HFFc6 (cell line): ENCODE measurements around the gene ZNF106. TPM values are rescaled to one million over a fixed set of nuclear protein-coding genes. Genes with fewer than 3 reads are reported as not detected.

Experiments
- DNase-seq: peaks from one replicate; pipeline ENCODE4 v3.0.0-alpha.2; 2018
- H3K27ac Mint-ChIP-seq: 2 replicates; pipeline ENCODE4 v1.8.0; 2020; ENCODE audit warnings: mild to moderate bottlenecking, mixed read lengths
- H3K27me3 Mint-ChIP-seq: 2 replicates; pipeline ENCODE4 v1.8.0; 2021; ENCODE audit warnings: mild to moderate bottlenecking, moderate library complexity, mixed read lengths; ENCODE audit not compliant: insufficient read depth
- H3K36me3 Mint-ChIP-seq: 2 replicates; pipeline ENCODE4 v1.8.0; 2021; ENCODE audit warnings: low read depth, mixed read lengths
- H3K4me1 Mint-ChIP-seq: 2 replicates; pipeline ENCODE4 v1.8.0; 2020; ENCODE audit warnings: low read depth, mixed read lengths
- H3K4me3 Mint-ChIP-seq: 2 replicates; pipeline ENCODE4 v1.8.0; 2020; ENCODE audit warnings: mild to moderate bottlenecking, moderate library complexity, mixed read lengths
- H3K9me3 Mint-ChIP-seq: 2 replicates; pipeline ENCODE4 v1.8.0; 2020; ENCODE audit warnings: mild to moderate bottlenecking, mixed read lengths
- total RNA-seq, 6 experiments: library from RNA; stranded (reverse); fragmentation: NEBNext Ultra II Directional; extraction: Animal tissue kit (Norgen Biotek cat#: 25700); gene quantifications; 2 replicates in 1 of 6; 3 replicates in 5 of 6; pipeline ENCODE4 v1.2.3, GENCODE V29; 2021
- TF ChIP-seq, protein P1 (sequence below): fragments of 200-600 bp; sonication (generic); IDR thresholded peaks from 2 replicates; pipeline ENCODE4 v1.5.0; 2021; ENCODE audit warnings: antibody characterized with exemption, mild to moderate bottlenecking

ZNF106 gene
- total RNA-seq, 6 experiments from 2014 or later = 51.5 to 58.9 (median 56.1) TPM

DNA sequence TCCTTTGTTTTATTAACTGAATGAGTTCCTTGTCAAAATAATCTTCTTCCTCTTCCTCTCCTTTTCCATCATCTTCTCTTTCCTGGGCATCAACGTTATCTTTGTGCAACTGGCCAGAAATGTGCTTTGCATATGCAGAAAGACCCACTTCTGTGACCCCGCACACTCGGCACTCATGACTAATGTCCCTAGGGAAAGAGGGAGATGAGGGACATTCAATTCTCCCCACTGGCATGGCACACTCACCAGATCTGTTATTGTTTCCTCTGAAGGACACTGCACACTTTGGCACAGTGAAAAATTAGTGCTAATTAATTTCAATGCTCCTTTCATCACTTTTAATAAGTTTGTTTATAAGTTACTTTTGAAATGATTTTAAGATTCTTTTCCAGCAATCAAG, 34.0 kb downstream of the ZNF106 start:
- Mint-ChIP-seq H3K4me3 (peak overlapping the region; percentile 83), H3K4me1 (peaks cover 26% of the 10 kb centered on the region), H3K27ac (peak overlapping the region; percentile 98), H3K27me3 (no peaks in the 10 kb centered on the region; the same call in 1 of the 2 replicates), H3K36me3 (no peaks in the 10 kb centered on the region; the same call in 1 of the 2 replicates), H3K9me3 (no peaks in the 10 kb centered on the region)
- no peak for DNase-seq
- TF ChIP-seq, protein P1, sequence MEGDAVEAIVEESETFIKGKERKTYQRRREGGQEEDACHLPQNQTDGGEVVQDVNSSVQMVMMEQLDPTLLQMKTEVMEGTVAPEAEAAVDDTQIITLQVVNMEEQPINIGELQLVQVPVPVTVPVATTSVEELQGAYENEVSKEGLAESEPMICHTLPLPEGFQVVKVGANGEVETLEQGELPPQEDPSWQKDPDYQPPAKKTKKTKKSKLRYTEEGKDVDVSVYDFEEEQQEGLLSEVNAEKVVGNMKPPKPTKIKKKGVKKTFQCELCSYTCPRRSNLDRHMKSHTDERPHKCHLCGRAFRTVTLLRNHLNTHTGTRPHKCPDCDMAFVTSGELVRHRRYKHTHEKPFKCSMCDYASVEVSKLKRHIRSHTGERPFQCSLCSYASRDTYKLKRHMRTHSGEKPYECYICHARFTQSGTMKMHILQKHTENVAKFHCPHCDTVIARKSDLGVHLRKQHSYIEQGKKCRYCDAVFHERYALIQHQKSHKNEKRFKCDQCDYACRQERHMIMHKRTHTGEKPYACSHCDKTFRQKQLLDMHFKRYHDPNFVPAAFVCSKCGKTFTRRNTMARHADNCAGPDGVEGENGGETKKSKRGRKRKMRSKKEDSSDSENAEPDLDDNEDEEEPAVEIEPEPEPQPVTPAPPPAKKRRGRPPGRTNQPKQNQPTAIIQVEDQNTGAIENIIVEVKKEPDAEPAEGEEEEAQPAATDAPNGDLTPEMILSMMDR = no peak

DNA sequence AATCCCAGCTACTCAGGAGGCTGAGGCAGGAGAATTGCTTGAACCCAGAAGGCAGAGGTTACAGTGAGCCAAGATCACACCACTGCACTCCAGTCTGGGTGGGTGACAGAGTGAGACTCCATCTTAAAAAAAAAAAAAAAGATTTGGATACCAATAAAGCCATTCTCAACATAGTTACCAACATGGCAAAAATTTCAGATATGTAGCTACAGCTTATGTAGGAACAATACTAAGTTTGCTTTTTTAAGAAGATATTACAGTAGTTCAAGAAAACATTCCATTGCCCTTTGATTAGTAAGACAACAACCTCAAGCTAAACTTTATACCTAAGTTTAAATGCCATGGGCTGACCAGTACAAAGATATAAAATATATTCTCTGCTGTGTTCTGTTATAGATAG, 34.4 kb downstream of the ZNF106 start:
- peak overlapping the region; percentile 98 for H3K27ac Mint-ChIP-seq
- DNase-seq = no peak
- TF ChIP-seq, protein P1 = no peak

DNA sequence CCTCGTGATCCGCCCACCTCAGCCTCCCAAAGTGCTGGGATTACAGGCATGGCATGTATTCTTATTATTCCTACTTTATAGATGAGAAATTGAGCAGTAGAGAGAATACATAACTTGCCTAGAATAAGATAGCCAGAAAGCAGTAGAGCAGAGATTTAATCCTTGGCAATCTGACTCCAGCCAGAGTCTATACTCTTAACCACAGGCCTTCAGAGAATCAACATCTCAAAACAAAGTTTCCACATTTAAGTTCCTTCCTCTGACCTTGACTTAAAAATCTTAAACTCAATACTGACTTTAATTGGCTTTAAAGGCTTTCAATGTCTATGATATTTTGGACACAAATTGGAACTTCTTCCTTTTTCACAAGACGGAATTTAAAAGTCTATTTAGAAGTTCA, 37.1 kb downstream of the ZNF106 start:
- Mint-ChIP-seq H3K27me3 (no peaks in the 10 kb centered on the region), H3K9me3 (no peaks in the 10 kb centered on the region), H3K4me1 (peaks cover 21% of the 10 kb centered on the region), H3K27ac (no peak overlapping the region), H3K36me3 (peaks cover 30% of the 10 kb centered on the region), H3K4me3 (no peak overlapping the region)
- DNase-seq = no peak
- TF ChIP-seq, protein P1 = no peak

More for the DNA sequence above, 34.4 kb downstream of the ZNF106 start:
- no peaks in the 10 kb centered on the region for H3K9me3 Mint-ChIP-seq
- H3K4me3 Mint-ChIP-seq = peak overlapping the region; percentile 83
- H3K36me3 Mint-ChIP-seq = peaks cover 4% of the 10 kb centered on the region
- H3K27me3 Mint-ChIP-seq = no peaks in the 10 kb centered on the region; the same call in 1 of the 2 replicates
- peaks cover 26% of the 10 kb centered on the region for H3K4me1 Mint-ChIP-seq

DNA sequence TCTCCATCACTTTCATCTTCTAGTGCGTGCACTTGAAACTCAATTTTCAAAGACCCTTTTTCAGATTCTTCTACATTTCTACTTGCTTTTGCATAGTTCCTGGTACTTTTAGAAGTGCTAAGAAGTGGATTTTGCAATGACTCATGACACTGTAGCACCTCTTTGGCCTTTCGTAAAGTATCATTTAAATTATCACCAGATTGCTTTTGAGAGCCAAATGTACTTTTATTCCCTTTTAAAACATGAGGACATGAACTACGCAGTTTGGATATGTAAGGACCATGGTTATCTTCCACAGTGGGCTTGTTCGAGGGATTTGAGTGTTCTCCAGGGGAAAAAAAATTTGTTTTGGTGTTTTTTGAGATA, 40.5 kb downstream of the ZNF106 start:
- peaks cover 5% of the 10 kb centered on the region for H3K4me1 Mint-ChIP-seq
- DNase-seq = no peak
- peaks cover 48% of the 10 kb centered on the region for H3K36me3 Mint-ChIP-seq
- no peaks in the 10 kb centered on the region for H3K9me3 Mint-ChIP-seq
- H3K27me3 Mint-ChIP-seq = no peaks in the 10 kb centered on the region
- no peak overlapping the region for H3K27ac Mint-ChIP-seq
- H3K4me3 Mint-ChIP-seq = no peak overlapping the region
- TF ChIP-seq, protein P1 = no peak

DNA sequence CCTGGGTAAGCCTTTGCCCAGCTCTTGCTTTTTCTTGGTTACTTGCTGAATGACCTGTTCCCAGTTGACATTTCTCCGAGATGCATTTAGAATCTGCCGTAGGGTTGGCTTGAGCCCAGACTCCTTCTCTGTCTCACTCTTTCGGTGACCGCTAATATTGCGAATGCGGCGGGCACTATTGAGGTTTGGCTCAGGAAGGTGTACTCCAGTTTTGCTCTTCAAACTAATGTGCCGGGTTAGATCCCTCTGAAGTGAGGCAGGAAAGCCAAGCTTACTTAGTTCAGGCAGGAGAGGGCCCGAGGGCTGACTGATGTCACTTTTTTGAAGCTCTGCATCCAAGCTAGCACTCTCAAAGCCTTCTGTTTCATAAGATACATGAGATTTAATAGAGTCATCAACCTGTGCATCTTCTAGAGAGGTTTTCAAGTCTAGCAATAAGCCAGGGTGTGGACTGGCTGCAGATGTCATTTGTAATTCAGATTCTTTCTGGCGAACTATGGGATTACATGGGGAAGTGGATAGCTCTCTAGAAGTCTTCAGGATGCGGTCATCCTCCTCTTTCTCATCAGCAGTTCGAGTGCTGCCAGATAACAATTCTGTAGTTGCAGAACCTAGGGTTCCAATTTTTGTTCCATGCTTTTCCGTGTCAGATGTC, 41.0 kb downstream of the ZNF106 start:
- TF ChIP-seq, protein P1 = no peak

More for the DNA sequence above, 41.0 kb downstream of the ZNF106 start:
- H3K4me3 Mint-ChIP-seq = no peak overlapping the region
- peaks cover 10% of the 10 kb centered on the region for H3K4me1 Mint-ChIP-seq
- no peaks in the 10 kb centered on the region for H3K9me3 Mint-ChIP-seq
- DNase-seq = no peak
- H3K27me3 Mint-ChIP-seq = no peaks in the 10 kb centered on the region
- no peak overlapping the region for H3K27ac Mint-ChIP-seq
- H3K36me3 Mint-ChIP-seq = peaks cover 52% of the 10 kb centered on the region
